EH (cell line): ENCODE measurements around the gene CAPN2.
"Not testable (repeated sequence)": the region's sequence is repeated elsewhere in the genome, so short reads cannot be mapped to it uniquely, and the experiment has no call there.

ENCODE experiments used
- DNase-seq: peaks from one replicate; pipeline ENCODE4 v3.0.0-alpha.2; 2015; ENCODE audit warnings: low read depth

The CAPN2 gene

GRCh38 chr1:223739366-223740037, 27.2 kb downstream of the CAPN2 start:
- DNase-seq, result peak; percentile 59

GRCh38 chr1:223740038-223740736, 27.8 kb downstream of the CAPN2 start:
- not testable (repeated sequence) for DNase-seq

- peak; percentile 84 for DNase-seq
Observed at GRCh38 chr1:223741861-223742260, 29.5 kb downstream of the CAPN2 start.

- peak; percentile 31 for DNase-seq
Observed at GRCh38 chr1:223742856-223743517, 30.6 kb downstream of the CAPN2 start.

- DNase-seq, result peak; percentile 28
Observed at GRCh38 chr1:223745731-223746130, 33.4 kb downstream of the CAPN2 start.

- DNase-seq, result peak; percentile 68
Observed at GRCh38 chr1:223747838-223748335, 35.5 kb downstream of the CAPN2 start.

GRCh38 chr1:223748405-223748772, 36.0 kb downstream of the CAPN2 start:
- DNase-seq, result peak; percentile 76

GRCh38 chr1:223748773-223749733, 36.7 kb downstream of the CAPN2 start:
- peak; percentile 60 for DNase-seq

- no peak for DNase-seq
Observed at GRCh38 chr1:223750730-223751570, 38.6 kb downstream of the CAPN2 start.

GRCh38 chr1:223751696-223752095, 39.4 kb downstream of the CAPN2 start:
- no peak for DNase-seq

- DNase-seq, result no peak
Observed at GRCh38 chr1:223752721-223753515, 40.6 kb downstream of the CAPN2 start.

- no peak for DNase-seq
Observed at GRCh38 chr1:223754681-223755431, 42.5 kb downstream of the CAPN2 start.

GRCh38 chr1:223755432-223755792, 43.1 kb downstream of the CAPN2 start:
- DNase-seq, result no peak

GRCh38 chr1:223755992-223756775, 43.8 kb downstream of the CAPN2 start:
- no peak for DNase-seq

GRCh38 chr1:223756806-223757700, 44.7 kb downstream of the CAPN2 start:
- no peak for DNase-seq

GRCh38 chr1:223758734-223759133, 46.4 kb downstream of the CAPN2 start:
- no peak for DNase-seq

- no peak for DNase-seq
Observed at GRCh38 chr1:223759273-223759672, 46.9 kb downstream of the CAPN2 start.

GRCh38 chr1:223760833-223761232, 48.5 kb downstream of the CAPN2 start:
- no peak for DNase-seq
